ENCODE results near the gene ZNF407.

ZNF407 gene

DNA sequence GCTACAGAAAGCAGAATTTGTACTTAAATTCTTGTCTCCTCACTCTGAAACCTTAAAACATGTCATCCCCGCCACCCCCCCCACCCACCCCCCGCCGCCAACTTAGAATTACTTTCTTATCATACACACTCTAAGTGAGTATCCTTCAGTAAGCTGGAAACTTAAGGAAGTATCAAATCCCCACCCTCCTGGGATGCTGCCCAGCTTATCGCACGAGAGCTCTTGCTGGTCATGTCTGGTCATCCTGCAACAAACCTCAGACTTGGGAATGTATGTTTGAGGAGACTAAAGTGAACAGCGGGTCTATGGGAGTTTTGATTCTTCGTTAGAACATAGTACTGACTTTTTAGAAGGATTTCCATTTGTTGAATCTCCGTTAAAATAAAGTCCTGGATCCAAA lies 408.0 kb downstream of the ZNF407 start:
- in situ Hi-C loops (cut with MboI; ENCODE audit: low pct_unique_long_range_greater_than_20kb, low sequenced_read_pairs, unreplicated experiment) = no loop called here
- TF ChIP-seq, protein P1, sequence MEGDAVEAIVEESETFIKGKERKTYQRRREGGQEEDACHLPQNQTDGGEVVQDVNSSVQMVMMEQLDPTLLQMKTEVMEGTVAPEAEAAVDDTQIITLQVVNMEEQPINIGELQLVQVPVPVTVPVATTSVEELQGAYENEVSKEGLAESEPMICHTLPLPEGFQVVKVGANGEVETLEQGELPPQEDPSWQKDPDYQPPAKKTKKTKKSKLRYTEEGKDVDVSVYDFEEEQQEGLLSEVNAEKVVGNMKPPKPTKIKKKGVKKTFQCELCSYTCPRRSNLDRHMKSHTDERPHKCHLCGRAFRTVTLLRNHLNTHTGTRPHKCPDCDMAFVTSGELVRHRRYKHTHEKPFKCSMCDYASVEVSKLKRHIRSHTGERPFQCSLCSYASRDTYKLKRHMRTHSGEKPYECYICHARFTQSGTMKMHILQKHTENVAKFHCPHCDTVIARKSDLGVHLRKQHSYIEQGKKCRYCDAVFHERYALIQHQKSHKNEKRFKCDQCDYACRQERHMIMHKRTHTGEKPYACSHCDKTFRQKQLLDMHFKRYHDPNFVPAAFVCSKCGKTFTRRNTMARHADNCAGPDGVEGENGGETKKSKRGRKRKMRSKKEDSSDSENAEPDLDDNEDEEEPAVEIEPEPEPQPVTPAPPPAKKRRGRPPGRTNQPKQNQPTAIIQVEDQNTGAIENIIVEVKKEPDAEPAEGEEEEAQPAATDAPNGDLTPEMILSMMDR (IDR thresholded peaks at IDR 0.05; ENCODE audit: extremely low read depth, insufficient read depth, missing control alignments) = no peak
- no peak for DNase-seq (ENCODE audit: low spot score)

DNA sequence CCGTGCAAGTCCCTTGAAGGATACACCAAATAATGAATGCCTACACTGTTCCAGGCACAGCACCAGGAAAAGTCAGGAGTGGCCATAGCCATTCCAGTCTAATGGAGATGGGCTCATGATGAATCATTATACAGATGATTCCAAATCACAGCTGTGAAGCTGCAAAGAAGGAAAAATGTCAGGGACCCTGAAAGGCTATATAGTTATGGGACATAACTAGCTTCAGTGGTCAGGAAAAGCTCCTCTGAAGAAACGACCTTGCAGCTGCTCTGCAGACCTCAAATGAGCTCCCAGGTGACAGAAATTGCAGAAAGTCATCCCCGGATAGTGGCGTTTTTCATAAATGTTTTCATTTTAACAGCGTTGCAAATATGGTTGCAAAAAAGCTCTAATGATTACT lies 410.5 kb downstream of the ZNF407 start:
- in situ Hi-C loops (cut with MboI; ENCODE audit: low pct_unique_long_range_greater_than_20kb, low sequenced_read_pairs, unreplicated experiment) = no loop called here
- TF ChIP-seq, protein P1 (IDR thresholded peaks at IDR 0.05; ENCODE audit: extremely low read depth, insufficient read depth, missing control alignments) = no peak
- no peak for DNase-seq (ENCODE audit: low spot score)

DNA sequence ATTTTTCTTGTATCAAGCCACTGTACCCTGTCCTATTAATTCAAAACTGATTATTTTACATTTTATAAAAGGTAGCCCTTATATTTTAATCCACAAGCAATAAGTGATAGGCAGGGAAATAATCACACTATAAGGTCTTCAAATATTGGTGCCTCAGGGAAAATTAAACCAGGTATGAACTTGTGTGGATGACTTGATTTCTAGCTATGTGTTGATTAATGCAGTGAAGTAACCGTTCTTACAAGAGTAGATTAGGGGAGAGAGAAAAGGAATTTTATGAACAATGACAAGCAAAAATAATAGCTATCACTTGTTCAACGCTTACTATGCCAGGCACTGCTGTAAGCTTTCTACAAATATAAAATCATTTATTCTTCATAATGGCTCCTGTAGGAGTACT lies 411.6 kb downstream of the ZNF407 start:
- no peak for DNase-seq (ENCODE audit: low spot score)
- TF ChIP-seq, protein P1 (IDR thresholded peaks at IDR 0.05; ENCODE audit: extremely low read depth, insufficient read depth, missing control alignments) = no peak
- in situ Hi-C loops (cut with MboI; ENCODE audit: low pct_unique_long_range_greater_than_20kb, low sequenced_read_pairs, unreplicated experiment) = no loop called here

DNA sequence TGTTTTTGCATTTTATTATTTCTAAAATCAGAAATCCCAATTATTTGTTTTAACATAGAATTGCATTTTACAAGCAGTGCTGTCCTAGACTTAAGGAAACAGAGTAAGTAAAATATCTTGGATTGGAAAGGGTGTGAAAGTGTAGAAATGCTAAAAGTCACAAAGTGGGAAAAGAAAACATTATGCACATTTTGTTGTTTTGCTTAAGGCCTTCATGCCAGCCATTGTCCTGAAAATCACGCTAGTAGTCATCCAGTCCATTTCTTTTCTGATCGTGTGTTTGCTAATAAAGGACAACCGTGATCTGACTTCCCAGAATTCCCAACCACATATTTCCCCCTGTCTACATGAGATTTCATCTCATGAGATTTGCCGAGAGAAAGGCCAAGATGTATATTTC lies 412.2 kb downstream of the ZNF407 start:
- TF ChIP-seq, protein P1 (IDR thresholded peaks at IDR 0.05; ENCODE audit: extremely low read depth, insufficient read depth, missing control alignments) = no peak
- in situ Hi-C loops (cut with MboI; ENCODE audit: low pct_unique_long_range_greater_than_20kb, low sequenced_read_pairs, unreplicated experiment) = no loop called here
- DNase-seq (ENCODE audit: low spot score) = no peak

GRCh38 chr18:75010278-75010677 lies 412.6 kb downstream of the ZNF407 start:
- DNase-seq (ENCODE audit: low spot score) = no peak
- in situ Hi-C loops (cut with MboI; ENCODE audit: low pct_unique_long_range_greater_than_20kb, low sequenced_read_pairs, unreplicated experiment) = no loop called here

GRCh38 chr18:75010689-75011088 lies 413.0 kb downstream of the ZNF407 start:
- TF ChIP-seq, protein P1 (IDR thresholded peaks at IDR 0.05; ENCODE audit: extremely low read depth, insufficient read depth, missing control alignments) = no peak
- in situ Hi-C loops (cut with MboI; ENCODE audit: low pct_unique_long_range_greater_than_20kb, low sequenced_read_pairs, unreplicated experiment) = no loop called here
- DNase-seq (ENCODE audit: low spot score) = no peak

More at GRCh38 chr18:75010278-75010677, 412.6 kb downstream of the ZNF407 start:
- TF ChIP-seq, protein P1 (IDR thresholded peaks at IDR 0.05; ENCODE audit: extremely low read depth, insufficient read depth, missing control alignments) = no peak
